GM21723 (cell line): ENCODE measurements around the gene PBX3.
A peak's percentile ranks its signal among the peaks of the same experiment; 100 is the strongest.
"Not testable (repeated sequence)": the region's sequence is repeated elsewhere in the genome, so short reads cannot be mapped to it uniquely, and the experiment has no call there.

Experiments
- ATAC-seq: cut with Tn5 transposase; IDR thresholded peaks from one replicate; pipeline ENCODE4 v1.9.1; 2021; ENCODE audit warnings: mild to moderate bottlenecking, moderate library complexity; ENCODE audit not compliant: unreplicated experiment

Gene PBX3

GRCh38 chr9:125821078-125821477 lies 73.9 kb downstream of the PBX3 start:
- no peak for ATAC-seq

GRCh38 chr9:125822160-125822559 lies 75.0 kb downstream of the PBX3 start:
- no peak for ATAC-seq

- no peak for ATAC-seq
These were observed 75.7 kb downstream of the PBX3 start for GRCh38 chr9:125822902-125823301.

- ATAC-seq, result not testable (repeated sequence)
These were observed 76.8 kb downstream of the PBX3 start for GRCh38 chr9:125823874-125824406.

- ATAC-seq, result no peak
These were observed 78.6 kb downstream of the PBX3 start for GRCh38 chr9:125825762-125826161.

- no peak for ATAC-seq
These were observed 79.7 kb downstream of the PBX3 start for GRCh38 chr9:125826850-125827249.

- ATAC-seq, result peak; percentile 73
These were observed 82.6 kb downstream of the PBX3 start for GRCh38 chr9:125829743-125830142.

GRCh38 chr9:125831054-125831453 lies 83.9 kb downstream of the PBX3 start:
- ATAC-seq, result no peak

GRCh38 chr9:125831616-125832015 lies 84.4 kb downstream of the PBX3 start:
- ATAC-seq, result no peak

GRCh38 chr9:125835655-125836054 lies 88.5 kb downstream of the PBX3 start:
- no peak for ATAC-seq

GRCh38 chr9:125839317-125839716 lies 92.1 kb downstream of the PBX3 start:
- no peak for ATAC-seq

GRCh38 chr9:125841444-125841843 lies 94.3 kb downstream of the PBX3 start:
- no peak for ATAC-seq

GRCh38 chr9:125842242-125842641 lies 95.1 kb downstream of the PBX3 start:
- ATAC-seq, result no peak

GRCh38 chr9:125843646-125844045 lies 96.5 kb downstream of the PBX3 start:
- no peak for ATAC-seq

GRCh38 chr9:125844611-125845010 lies 97.4 kb downstream of the PBX3 start:
- ATAC-seq, result no peak

GRCh38 chr9:125845271-125845808 lies 98.2 kb downstream of the PBX3 start:
- ATAC-seq, result no peak

GRCh38 chr9:125847735-125848134 lies 100.6 kb downstream of the PBX3 start:
- ATAC-seq, result no peak

GRCh38 chr9:125850106-125850632 lies 103.0 kb downstream of the PBX3 start:
- ATAC-seq, result no peak

GRCh38 chr9:125850763-125851162 lies 103.6 kb downstream of the PBX3 start:
- ATAC-seq, result no peak

- no peak for ATAC-seq
These were observed 104.8 kb downstream of the PBX3 start for GRCh38 chr9:125851979-125852378.

GRCh38 chr9:125852386-125852785 lies 105.2 kb downstream of the PBX3 start:
- no peak for ATAC-seq

- no peak for ATAC-seq
These were observed 107.5 kb downstream of the PBX3 start for GRCh38 chr9:125854553-125855275.
